PFSK-1 (cell line): Measurements from ENCODE around the gene HMX3.

ENCODE experiments used
- FOXP2 ChIP-seq: optimal IDR thresholded peaks from 2 replicates; pipeline ENCODE3; 2011; ENCODE audit warnings: borderline replicate concordance, control low read depth, inconsistent platforms; ENCODE audit not compliant: insufficient read depth; ENCODE audit errors: extremely low read length, extremely low read depth
- POLR2AphosphoS5 ChIP-seq: IDR thresholded peaks from 2 replicates; pipeline ENCODE4 v1.6.1; 2012; ENCODE audit warnings: low read depth, mild to moderate bottlenecking, control low read depth, low read length, moderate library complexity
- REST ChIP-seq, 2 experiments: IDR thresholded peaks; 2 replicates each; pipeline versions ENCODE4 v1.6.1 to v1.8.0; 2011 to 2012; ENCODE audit warnings: low read depth in 2 of 2, low read length in 2 of 2, control low read depth in 1 of 2, inconsistent platforms in 1 of 2, mild to moderate bottlenecking in 1 of 2, moderate library complexity in 1 of 2; ENCODE audit not compliant: insufficient read depth in 1 of 2
- SIN3A ChIP-seq: IDR thresholded peaks from 2 replicates; pipeline ENCODE4 v1.6.1; 2012; ENCODE audit warnings: mild to moderate bottlenecking, low read length, moderate library complexity, borderline replicate concordance; ENCODE audit not compliant: insufficient read depth
- TAF1 ChIP-seq: IDR thresholded peaks from 2 replicates; pipeline ENCODE4 v1.6.1; 2012; ENCODE audit warnings: low read length, control low read depth, borderline replicate concordance; ENCODE audit not compliant: insufficient read depth

Gene HMX3

DNA sequence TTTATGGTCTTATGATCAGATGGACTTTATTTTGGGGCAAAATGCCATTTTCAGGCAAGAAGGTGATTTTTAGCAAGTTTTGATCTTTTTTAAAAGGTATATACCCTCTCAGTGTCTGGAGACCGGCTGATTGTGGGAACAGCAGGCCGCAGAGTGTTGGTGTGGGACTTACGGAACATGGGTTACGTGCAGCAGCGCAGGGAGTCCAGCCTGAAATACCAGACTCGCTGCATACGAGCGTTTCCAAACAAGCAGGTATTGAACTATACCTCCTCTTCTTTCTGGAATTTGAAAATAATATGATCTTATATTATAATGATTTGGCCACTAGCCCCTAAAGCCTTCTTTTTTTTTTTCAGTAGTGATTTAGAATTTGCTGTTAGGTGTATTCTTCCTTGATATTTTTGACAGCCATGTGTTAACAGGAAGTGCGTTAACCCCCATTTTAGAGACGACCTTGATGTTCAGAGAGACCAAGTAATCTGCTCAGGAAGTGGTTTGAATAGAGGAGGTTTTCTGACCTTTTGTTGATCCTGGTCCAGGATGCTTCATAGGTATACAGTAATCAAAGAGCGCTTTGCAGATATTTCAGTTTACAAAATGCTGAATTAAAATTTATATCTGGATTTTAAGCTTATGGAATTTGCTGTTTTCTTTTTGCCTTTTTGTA lies 24.7 kb downstream of the HMX3 start:
- no peak for TF ChIP-seq POLR2AphosphoS5
- no peak for TF ChIP-seq SIN3A
- no peak for TF ChIP-seq FOXP2
- TF ChIP-seq TAF1, result no peak
- no peak for TF ChIP-seq REST (IDR thresholded peaks at IDR 0.05; ENCODE audit: insufficient read depth in 1 of 2, low read depth in 2 of 2, low read length in 2 of 2)

GRCh38 chr10:123164319-123164718 lies 28.5 kb downstream of the HMX3 start:
- no peak for TF ChIP-seq TAF1
- no peak for TF ChIP-seq FOXP2
- TF ChIP-seq SIN3A, result no peak
- TF ChIP-seq REST (IDR thresholded peaks at IDR 0.05; ENCODE audit: insufficient read depth in 1 of 2, low read depth in 2 of 2, low read length in 2 of 2), result no peak
- TF ChIP-seq POLR2AphosphoS5, result no peak

DNA sequence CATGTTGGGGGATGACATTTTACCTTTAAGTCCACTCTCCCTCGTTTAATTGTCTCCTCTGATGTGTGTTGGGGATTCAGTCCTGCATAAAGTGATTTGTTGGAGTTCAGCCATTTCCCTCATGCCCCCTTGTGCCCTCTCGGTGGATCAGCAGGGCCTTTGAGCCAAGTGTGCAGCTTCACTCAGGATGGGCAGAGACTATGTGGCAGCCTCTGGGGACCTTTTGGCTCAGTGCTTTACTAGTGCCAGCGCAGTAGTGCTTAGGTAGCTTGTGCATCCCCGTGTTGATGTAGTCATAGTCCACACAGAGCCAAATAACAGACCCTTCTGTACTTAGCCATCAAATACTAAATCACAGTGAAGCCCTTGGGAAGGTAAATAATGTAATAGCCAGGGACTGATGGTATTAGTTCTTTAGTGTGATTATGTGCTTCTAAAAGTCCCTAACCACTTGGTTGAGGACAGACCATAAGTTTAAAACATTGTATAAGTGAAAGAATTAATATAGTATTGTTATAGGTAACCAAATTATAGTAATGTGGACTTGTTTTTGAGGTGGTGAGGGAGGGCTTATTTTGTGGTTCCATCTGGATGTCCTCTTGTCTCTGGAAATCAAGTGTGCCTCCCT lies 29.8 kb downstream of the HMX3 start:
- no peak for TF ChIP-seq FOXP2
- no peak for TF ChIP-seq SIN3A
- TF ChIP-seq POLR2AphosphoS5, result no peak
- no peak for TF ChIP-seq REST (IDR thresholded peaks at IDR 0.05; ENCODE audit: insufficient read depth in 1 of 2, low read depth in 2 of 2, low read length in 2 of 2)
- TF ChIP-seq TAF1, result no peak

DNA sequence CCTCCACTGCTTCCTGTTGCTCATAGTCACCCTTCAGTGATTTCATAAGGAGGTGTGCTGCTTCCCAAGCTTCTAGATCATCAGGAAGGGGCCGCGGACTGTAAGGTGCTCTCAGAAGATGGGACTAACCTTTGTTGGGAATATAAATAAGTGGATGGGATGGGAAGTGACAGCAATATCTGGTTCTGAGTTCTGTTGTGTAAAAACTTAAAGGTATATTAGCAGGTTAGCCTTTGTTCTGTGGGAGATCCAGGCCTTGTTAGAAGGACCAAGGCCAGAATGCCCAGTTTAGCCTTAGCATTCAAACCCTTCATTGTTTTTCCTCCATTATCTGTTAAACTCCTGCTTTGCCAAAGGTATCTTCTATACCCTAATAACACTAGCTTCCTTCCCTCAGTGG lies 30.8 kb downstream of the HMX3 start:
- TF ChIP-seq REST (IDR thresholded peaks at IDR 0.05; ENCODE audit: insufficient read depth in 1 of 2, low read depth in 2 of 2, low read length in 2 of 2) (no peak), SIN3A (no peak), TAF1 (no peak), POLR2AphosphoS5 (no peak; the same call in 1 of the 2 replicates), FOXP2 (no peak)

DNA sequence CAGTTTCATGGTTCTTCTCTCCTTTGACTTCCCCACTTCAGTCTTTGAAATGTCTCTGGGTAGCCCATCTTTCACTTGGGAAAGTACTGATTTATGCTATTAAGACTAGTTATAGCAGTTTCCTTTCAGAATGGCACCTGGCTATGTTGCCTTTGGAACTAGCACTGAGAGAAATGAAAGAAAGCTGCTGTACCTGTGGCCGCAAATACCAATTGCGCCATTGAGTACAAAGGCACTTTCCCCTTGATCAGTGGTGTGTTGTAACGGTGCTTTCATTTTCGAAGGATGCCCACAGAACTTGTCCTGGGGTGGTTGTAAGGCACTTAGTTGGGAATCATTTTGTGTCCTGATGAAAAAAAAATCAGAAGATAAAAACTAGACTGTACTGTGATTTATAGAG lies 35.2 kb downstream of the HMX3 start:
- TF ChIP-seq POLR2AphosphoS5, result no peak
- no peak for TF ChIP-seq SIN3A
- no peak for TF ChIP-seq REST (IDR thresholded peaks at IDR 0.05; ENCODE audit: insufficient read depth in 1 of 2, low read depth in 2 of 2, low read length in 2 of 2)
- TF ChIP-seq FOXP2, result no peak
- TF ChIP-seq TAF1, result no peak
